Measurements from ENCODE around the gene ABCF2.

Gene ABCF2

DNA sequence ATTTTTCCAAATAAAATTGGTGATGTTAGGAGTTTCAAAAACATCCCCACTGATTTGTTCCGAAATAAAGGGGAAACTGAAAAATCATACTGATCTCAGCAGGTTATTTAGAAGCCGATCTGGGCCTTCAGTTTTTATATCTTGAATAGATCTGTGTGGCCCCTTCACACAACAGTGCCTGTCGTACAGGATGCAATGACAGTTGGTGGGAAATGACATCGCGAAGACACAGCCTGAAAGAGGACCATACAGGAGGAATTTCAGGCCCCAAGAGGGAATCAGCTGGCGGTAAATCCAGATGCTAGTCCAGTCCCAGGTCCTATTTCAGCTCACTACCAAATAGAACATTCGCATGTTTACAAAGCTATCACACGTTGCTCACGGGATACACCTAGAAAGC, 19.7 kb downstream of the ABCF2 start:
- H3K9me3 Mint-ChIP-seq: no peaks in the 10 kb centered on the region
- peaks cover 23% of the 10 kb centered on the region for H3K27me3 Mint-ChIP-seq (ENCODE audit: low read depth)
- no peaks in the 10 kb centered on the region for H3K4me1 Mint-ChIP-seq
- no peak overlapping the region for H3K4me3 Mint-ChIP-seq
- H3K36me3 Mint-ChIP-seq (ENCODE audit: low read depth): peaks cover 4% of the 10 kb centered on the region
- H3K27ac Mint-ChIP-seq: no peak overlapping the region
- TF ChIP-seq, protein P1, sequence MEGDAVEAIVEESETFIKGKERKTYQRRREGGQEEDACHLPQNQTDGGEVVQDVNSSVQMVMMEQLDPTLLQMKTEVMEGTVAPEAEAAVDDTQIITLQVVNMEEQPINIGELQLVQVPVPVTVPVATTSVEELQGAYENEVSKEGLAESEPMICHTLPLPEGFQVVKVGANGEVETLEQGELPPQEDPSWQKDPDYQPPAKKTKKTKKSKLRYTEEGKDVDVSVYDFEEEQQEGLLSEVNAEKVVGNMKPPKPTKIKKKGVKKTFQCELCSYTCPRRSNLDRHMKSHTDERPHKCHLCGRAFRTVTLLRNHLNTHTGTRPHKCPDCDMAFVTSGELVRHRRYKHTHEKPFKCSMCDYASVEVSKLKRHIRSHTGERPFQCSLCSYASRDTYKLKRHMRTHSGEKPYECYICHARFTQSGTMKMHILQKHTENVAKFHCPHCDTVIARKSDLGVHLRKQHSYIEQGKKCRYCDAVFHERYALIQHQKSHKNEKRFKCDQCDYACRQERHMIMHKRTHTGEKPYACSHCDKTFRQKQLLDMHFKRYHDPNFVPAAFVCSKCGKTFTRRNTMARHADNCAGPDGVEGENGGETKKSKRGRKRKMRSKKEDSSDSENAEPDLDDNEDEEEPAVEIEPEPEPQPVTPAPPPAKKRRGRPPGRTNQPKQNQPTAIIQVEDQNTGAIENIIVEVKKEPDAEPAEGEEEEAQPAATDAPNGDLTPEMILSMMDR (IDR thresholded peaks at IDR 0.05; ENCODE audit: unreplicated experiment in 3 of 3): no peak

DNA sequence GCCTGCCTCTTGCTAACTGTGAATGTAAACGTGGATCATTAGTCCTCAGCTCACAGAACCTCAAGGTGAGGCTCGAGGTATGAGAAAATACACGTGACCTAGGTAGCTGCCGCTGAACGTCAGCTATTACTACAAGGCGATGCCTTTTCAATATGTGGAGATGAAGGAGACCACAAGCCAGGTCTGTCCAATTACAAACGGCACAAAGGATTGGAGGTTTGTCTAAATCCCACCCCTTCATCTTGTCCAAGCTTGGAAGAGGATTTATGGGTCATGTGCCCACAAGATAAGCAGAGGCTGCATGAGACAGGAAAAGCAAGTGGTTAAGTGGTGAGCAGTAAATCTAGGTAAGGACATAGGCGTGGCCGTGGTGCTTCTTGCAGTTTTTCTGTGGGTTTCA, 20.1 kb downstream of the ABCF2 start:
- H3K27ac Mint-ChIP-seq: no peak overlapping the region
- no peaks in the 10 kb centered on the region for H3K9me3 Mint-ChIP-seq
- peaks cover 23% of the 10 kb centered on the region for H3K27me3 Mint-ChIP-seq (ENCODE audit: low read depth)
- TF ChIP-seq, protein P1 (IDR thresholded peaks at IDR 0.05; ENCODE audit: unreplicated experiment in 3 of 3): no peak
- H3K4me3 Mint-ChIP-seq: no peak overlapping the region
- no peaks in the 10 kb centered on the region for H3K4me1 Mint-ChIP-seq
- peaks cover 4% of the 10 kb centered on the region for H3K36me3 Mint-ChIP-seq (ENCODE audit: low read depth)

DNA sequence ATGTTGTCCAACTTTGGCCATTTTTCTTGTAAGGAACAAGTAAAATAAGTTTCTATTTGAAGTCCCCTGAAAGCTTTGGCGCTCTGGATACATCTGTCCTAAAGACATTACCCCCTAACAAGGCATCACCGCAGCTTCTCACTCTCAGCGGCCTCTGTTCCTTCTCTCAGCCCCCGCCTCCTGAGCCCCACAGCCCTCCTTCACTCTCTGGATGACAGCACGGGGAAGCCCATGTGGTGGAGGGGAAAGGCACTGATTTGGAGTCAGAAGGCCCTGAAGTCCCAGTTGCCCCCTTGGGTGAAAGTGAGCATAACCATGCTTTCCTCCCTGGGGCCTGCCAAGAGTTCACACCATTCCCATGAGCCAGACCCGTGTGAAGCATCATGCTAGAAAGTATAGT, 21.3 kb downstream of the ABCF2 start:
- no peak overlapping the region for H3K4me3 Mint-ChIP-seq
- TF ChIP-seq, protein P1 (IDR thresholded peaks at IDR 0.05; ENCODE audit: unreplicated experiment in 3 of 3): no peak
- peaks cover 2% of the 10 kb centered on the region for H3K36me3 Mint-ChIP-seq (ENCODE audit: low read depth)
- H3K9me3 Mint-ChIP-seq: no peaks in the 10 kb centered on the region
- H3K4me1 Mint-ChIP-seq: no peaks in the 10 kb centered on the region
- peaks cover 23% of the 10 kb centered on the region for H3K27me3 Mint-ChIP-seq (ENCODE audit: low read depth)
- no peak overlapping the region for H3K27ac Mint-ChIP-seq

DNA sequence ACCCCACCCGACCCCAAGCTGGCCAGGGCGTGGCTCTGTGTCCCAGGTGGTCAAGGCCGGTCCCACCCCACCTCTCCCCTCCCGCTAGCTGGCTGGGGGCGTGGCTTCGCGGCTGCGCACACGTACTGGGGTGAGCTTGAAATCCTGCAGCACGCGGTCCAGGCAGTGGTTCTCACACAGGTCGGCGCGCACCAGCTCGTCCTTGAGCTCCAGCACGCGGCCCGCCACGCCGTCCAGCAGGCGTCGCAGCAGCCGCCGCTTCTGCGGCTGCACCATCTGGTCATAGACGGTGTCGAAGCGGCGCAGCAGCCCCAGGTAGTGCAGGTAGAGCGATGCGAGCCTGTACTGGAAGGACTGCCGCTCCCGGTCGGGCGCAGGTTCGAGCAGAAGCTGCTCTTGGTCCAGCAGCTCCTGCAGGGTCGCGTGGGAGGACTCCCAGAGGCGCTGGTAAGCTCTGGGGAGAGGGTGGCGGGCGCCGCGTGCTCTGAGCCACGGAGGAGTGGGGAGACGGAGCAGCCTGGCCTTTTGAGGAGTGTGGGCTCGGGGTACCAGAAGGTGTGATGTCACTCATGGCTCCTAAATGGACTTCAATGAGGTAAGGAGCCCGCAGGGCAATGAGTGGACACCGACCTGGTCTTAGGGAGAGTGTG, 22.5 kb downstream of the ABCF2 start:
- H3K4me1 Mint-ChIP-seq: no peaks in the 10 kb centered on the region
- H3K36me3 Mint-ChIP-seq (ENCODE audit: low read depth): no peaks in the 10 kb centered on the region
- peaks cover 23% of the 10 kb centered on the region for H3K27me3 Mint-ChIP-seq (ENCODE audit: low read depth)
- TF ChIP-seq, protein P1 (IDR thresholded peaks at IDR 0.05; ENCODE audit: unreplicated experiment in 3 of 3): no peak
- H3K27ac Mint-ChIP-seq: no peak overlapping the region
- H3K9me3 Mint-ChIP-seq: no peaks in the 10 kb centered on the region
- H3K4me3 Mint-ChIP-seq: no peak overlapping the region

DNA sequence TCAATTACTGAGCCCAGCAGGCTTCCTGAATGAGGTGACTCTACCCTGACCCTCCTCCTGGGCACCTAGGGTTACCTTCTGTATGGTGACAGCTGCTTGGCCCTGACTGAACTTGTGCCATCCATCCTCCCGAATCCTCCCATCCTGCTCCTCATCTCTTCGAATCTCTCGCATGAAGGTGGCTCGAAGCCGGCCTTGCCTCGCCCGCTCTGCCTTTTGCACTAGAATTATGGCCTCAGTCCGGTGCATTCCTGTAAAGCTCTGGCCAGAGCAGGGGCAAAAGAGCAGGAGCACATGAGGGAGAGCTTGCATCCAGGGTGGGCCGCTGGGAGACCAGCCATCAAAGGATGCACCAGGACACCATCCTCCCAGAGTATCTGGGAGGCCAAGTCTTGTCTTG, 24.2 kb downstream of the ABCF2 start:
- H3K27me3 Mint-ChIP-seq (ENCODE audit: low read depth): peaks cover 23% of the 10 kb centered on the region
- H3K9me3 Mint-ChIP-seq: no peaks in the 10 kb centered on the region
- no peak overlapping the region for H3K4me3 Mint-ChIP-seq
- no peak overlapping the region for H3K27ac Mint-ChIP-seq
- TF ChIP-seq, protein P1 (IDR thresholded peaks at IDR 0.05; ENCODE audit: unreplicated experiment in 3 of 3): no peak
- no peaks in the 10 kb centered on the region for H3K4me1 Mint-ChIP-seq
- H3K36me3 Mint-ChIP-seq (ENCODE audit: low read depth): no peaks in the 10 kb centered on the region

DNA sequence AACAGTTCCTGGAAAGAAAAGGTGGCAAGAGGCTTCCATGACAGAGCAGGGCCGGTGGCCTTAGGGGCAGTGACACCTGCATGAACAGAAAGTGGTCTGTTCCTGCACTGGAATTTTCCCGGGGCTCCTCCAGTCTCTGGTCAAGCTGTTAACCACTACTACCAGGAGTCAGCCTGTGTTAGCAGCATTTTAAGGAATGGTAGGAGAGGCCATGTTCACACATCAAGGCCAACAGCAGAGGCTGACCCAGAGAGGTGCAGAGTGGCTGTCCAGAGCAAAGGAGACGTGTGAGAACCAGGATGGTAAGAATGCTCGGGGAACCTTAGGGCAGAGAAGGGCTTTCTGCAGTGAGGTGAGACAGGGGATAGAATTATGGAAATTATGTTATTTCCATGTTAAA, 25.3 kb downstream of the ABCF2 start:
- no peak overlapping the region for H3K4me3 Mint-ChIP-seq
- H3K9me3 Mint-ChIP-seq: no peaks in the 10 kb centered on the region
- H3K4me1 Mint-ChIP-seq: no peaks in the 10 kb centered on the region
- peaks cover 23% of the 10 kb centered on the region for H3K27me3 Mint-ChIP-seq (ENCODE audit: low read depth)
- no peak overlapping the region for H3K27ac Mint-ChIP-seq
- TF ChIP-seq, protein P1 (IDR thresholded peaks at IDR 0.05; ENCODE audit: unreplicated experiment in 3 of 3): no peak
- H3K36me3 Mint-ChIP-seq (ENCODE audit: low read depth): no peaks in the 10 kb centered on the region

Measured in nephron (organoid).